GM12878 (cell line): ENCODE results near the gene UNC50. TPM values are rescaled to one million over a fixed set of nuclear protein-coding genes. Genes with fewer than 3 reads are reported as not detected.

ENCODE experiments used
- IRF4 ChIP-seq: IDR thresholded peaks from 2 replicates; pipeline ENCODE4 v1.6.1; 2011; ENCODE audit warnings: low read depth, low read length
- MYC ChIP-seq: IDR thresholded peaks from 2 replicates; pipeline ENCODE4 v1.6.1; 2011; ENCODE audit warnings: mild to moderate bottlenecking, low read length, moderate library complexity, inconsistent platforms; ENCODE audit not compliant: insufficient read depth, insufficient replicate concordance, insufficient read length, severe bottlenecking
- ZBTB11 ChIP-seq: fragments of 450-650 bp; formaldehyde crosslinking; IDR thresholded peaks from 2 replicates; pipeline ENCODE4 v1.5.0; 2022; ENCODE audit warnings: mild to moderate bottlenecking, missing genetic modification characterization
- ZNF687 ChIP-seq: fragments of 450-650 bp; IDR thresholded peaks from 2 replicates; pipeline ENCODE4 v1.6.1; 2017; ENCODE audit warnings: mild to moderate bottlenecking, moderate library complexity
- polyA plus RNA-seq, 11 experiments: library from polyadenylated mRNA; depleted of rRNA in 4 of 11; unstranded in 6 of 11; stranded (reverse) in 5 of 11; fragments of >200 nt; fragmentation: Nextera tagmentation in 4 of 11; fragmentation: Illumina TruSeq in 1 of 11; extraction: Ambion mirVana in 4 of 11; extraction: Trizol in 1 of 11; gene quantifications; 1 replicate in 1 of 11; 2 replicates in 10 of 11; pipeline versions ENCODE4 v1.2.1 to v1.2.3, GENCODE V29; 2011 to 2016; ENCODE audit warnings: inconsistent platforms in 2 of 11, missing spikeins in 2 of 11, low read depth in 1 of 11
- total RNA-seq, 4 experiments: library from RNA; depleted of rRNA in 3 of 4; stranded (reverse); fragments of >200 nt in 3 of 4; fragmentation: Illumina TruSeq in 1 of 4; extraction: Trizol in 1 of 4; gene quantifications; 2 replicates each; pipeline versions ENCODE4 v1.2.1 to v1.2.3, GENCODE V29; 2013 to 2021

The UNC50 gene
- total and polyA plus RNA-seq, 10 of the 15 experiments (the other 5 are each of a cell fraction or from before 2014, with no cell fraction given), result 25.5 to 76.3 (median 37.8) TPM

- no peak for TF ChIP-seq ZBTB11 (CRISPR knock-in tag)
- TF ChIP-seq MYC, result no peak
- no peak for TF ChIP-seq IRF4
- no peak for TF ChIP-seq ZNF687
These were observed 42.6 kb downstream of the UNC50 start (continued) for GRCh38 chr2:98650998-98651397.
